Body of pancreas (tissue), 4 donors: ENCODE data around the gene PNMA8C.

Source experiments
- POLR2A ChIP-seq, 3 donors: fragments of 450-650 bp; IDR thresholded peaks; one replicate each; pipeline ENCODE4 v1.6.1; 2016; ENCODE audit warnings: antibody characterized with exemption in 3 of 3, mild to moderate bottlenecking in 2 of 3
- TF ChIP-seq, protein P1 (sequence below), 7 experiments: fragments of 450-650 bp in 4 of 7; fragments of 200-600 bp in 3 of 7; sonication (generic) in 3 of 7; IDR thresholded peaks; one replicate each; pipeline ENCODE4 v1.5.1; 2016 to 2019; ENCODE audit warnings: antibody characterized with exemption in 7 of 7

GRCh38 chr19:46452186-46452585 lies 23.4 kb upstream of the PNMA8C start:
- TF ChIP-seq, protein P1, sequence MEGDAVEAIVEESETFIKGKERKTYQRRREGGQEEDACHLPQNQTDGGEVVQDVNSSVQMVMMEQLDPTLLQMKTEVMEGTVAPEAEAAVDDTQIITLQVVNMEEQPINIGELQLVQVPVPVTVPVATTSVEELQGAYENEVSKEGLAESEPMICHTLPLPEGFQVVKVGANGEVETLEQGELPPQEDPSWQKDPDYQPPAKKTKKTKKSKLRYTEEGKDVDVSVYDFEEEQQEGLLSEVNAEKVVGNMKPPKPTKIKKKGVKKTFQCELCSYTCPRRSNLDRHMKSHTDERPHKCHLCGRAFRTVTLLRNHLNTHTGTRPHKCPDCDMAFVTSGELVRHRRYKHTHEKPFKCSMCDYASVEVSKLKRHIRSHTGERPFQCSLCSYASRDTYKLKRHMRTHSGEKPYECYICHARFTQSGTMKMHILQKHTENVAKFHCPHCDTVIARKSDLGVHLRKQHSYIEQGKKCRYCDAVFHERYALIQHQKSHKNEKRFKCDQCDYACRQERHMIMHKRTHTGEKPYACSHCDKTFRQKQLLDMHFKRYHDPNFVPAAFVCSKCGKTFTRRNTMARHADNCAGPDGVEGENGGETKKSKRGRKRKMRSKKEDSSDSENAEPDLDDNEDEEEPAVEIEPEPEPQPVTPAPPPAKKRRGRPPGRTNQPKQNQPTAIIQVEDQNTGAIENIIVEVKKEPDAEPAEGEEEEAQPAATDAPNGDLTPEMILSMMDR (IDR thresholded peaks at IDR 0.05) = no peak
- no peak for TF ChIP-seq POLR2A (IDR thresholded peaks at IDR 0.05)
